ENCODE results near the gene CRP.

CRP gene

DNA sequence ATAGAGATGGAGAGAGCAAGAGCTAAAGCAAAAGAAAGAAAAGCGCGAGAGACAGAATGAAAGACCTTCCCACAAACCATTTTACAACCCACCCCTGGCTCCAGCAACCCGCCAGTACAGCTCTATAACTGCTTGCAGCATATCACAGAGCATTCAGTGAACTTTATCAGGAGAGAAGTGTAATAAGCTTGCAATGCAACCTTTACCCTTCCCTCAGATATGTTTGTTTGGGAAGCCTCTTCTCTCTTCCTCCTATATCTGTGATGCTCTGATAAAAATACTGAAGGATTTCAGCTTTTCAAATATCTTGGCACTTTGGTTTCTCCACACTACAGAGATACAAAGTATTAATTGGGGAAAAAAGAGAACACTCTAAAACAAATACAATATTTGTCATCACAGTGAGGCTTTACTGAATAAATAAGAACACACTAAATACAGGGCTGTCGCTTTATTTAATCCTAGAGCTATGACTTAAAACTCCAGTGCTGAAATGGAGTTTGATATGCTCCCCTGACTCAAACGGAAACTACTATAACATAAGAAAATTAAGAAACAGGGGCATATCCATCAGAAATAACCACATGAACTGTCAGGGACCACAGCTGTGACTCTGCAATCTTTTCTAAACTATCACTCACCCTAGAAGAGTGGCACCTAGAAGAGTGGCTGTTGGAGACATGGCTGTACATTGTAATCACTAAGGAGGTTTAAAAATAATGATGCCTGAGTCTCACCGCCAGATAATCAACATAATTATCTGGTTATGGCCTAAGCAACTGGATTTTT lies 6.7 kb downstream of the CRP start:
- H3K36me3 ChIP-seq (ENCODE audit: control insufficient read depth, insufficient read depth, low read length), result no peaks in the 10 kb centered on the region
- DNase-seq, result no peak
- H3K4ac ChIP-seq (ENCODE audit: low read depth, low read length), result no peak overlapping the region
- no peak overlapping the region for H3K4me2 ChIP-seq (ENCODE audit: low read length)
- H3K9ac ChIP-seq (ENCODE audit: low read length), result no peak overlapping the region
- H3K27ac ChIP-seq (ENCODE audit: low read depth, low read length), result no peak overlapping the region
- no peak overlapping the region for H2BK120ac ChIP-seq (ENCODE audit: low read depth, low read length)
- H4K8ac ChIP-seq (ENCODE audit: low read depth, low read length), result no peak overlapping the region
- H2BK15ac ChIP-seq (replicated peaks; ENCODE audit: low read depth), result no peak overlapping the region
- no peak overlapping the region for H3K23ac ChIP-seq (ENCODE audit: low read length)
- H3K4me3 ChIP-seq (ENCODE audit: low read length), result no peak overlapping the region
- H2BK5ac ChIP-seq (ENCODE audit: low read length), result no peak overlapping the region
- H4K5ac ChIP-seq (ENCODE audit: low read length), result no peak overlapping the region
- no peaks in the 10 kb centered on the region for H3K27me3 ChIP-seq (ENCODE audit: insufficient read depth, low read length, poor library complexity)
- no CpG with 5 or more reads among the region's 6 CpGs for WGBS (ENCODE audit: extremely low coverage, insufficient coverage, low lambda C conversion rate)
- no peak overlapping the region for H3K56ac ChIP-seq (ENCODE audit: low read length)
- no peaks in the 10 kb centered on the region for H3K4me1 ChIP-seq (ENCODE audit: control insufficient read depth, low read depth, low read length)
- H3K79me1 ChIP-seq (ENCODE audit: low read length), result no peaks in the 10 kb centered on the region
- no peaks in the 10 kb centered on the region for H3K79me2 ChIP-seq (ENCODE audit: control insufficient read depth, insufficient read depth, low read length)
- no peak overlapping the region for H2AK5ac ChIP-seq (ENCODE audit: low read length)
- H3K18ac ChIP-seq (ENCODE audit: low read length), result no peak overlapping the region

DNA sequence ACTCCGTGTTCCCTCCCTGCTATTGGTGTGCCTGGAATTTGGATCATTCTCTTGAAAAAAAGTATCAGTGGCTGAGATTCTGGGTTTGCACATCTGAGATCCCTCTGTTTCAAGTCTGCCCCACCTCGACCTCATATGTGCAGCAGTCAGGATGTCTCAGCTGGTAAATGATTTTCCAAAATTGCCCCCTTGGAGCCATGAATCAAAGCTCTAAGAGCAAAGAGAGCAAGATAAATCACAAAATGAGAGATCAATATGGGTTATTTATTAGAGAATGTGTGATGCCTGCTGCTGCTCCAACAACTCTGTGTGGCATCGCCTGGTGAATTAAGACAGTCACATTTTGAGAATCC lies 8.5 kb downstream of the CRP start:
- DNase-seq, result no peak
- H4K5ac ChIP-seq (ENCODE audit: low read length), result no peak overlapping the region
- H3K18ac ChIP-seq (ENCODE audit: low read length), result no peak overlapping the region
- no peak overlapping the region for H3K56ac ChIP-seq (ENCODE audit: low read length)
- no peaks in the 10 kb centered on the region for H3K4me1 ChIP-seq (ENCODE audit: control insufficient read depth, low read depth, low read length)
- H3K4me2 ChIP-seq (ENCODE audit: low read length), result no peak overlapping the region
- H3K79me2 ChIP-seq (ENCODE audit: control insufficient read depth, insufficient read depth, low read length), result no peaks in the 10 kb centered on the region
- no peak overlapping the region for H4K8ac ChIP-seq (ENCODE audit: low read depth, low read length)
- no peak overlapping the region for H2BK120ac ChIP-seq (ENCODE audit: low read depth, low read length)
- no peak overlapping the region for H2AK5ac ChIP-seq (ENCODE audit: low read length)
- H3K9ac ChIP-seq (ENCODE audit: low read length), result no peak overlapping the region
- no peak overlapping the region for H3K4me3 ChIP-seq (ENCODE audit: low read length)
- H3K79me1 ChIP-seq (ENCODE audit: low read length), result no peaks in the 10 kb centered on the region
- no peak overlapping the region for H2BK15ac ChIP-seq (replicated peaks; ENCODE audit: low read depth)
- H2BK5ac ChIP-seq (ENCODE audit: low read length), result no peak overlapping the region
- no CpG with 5 or more reads among the region's 3 CpGs for WGBS (ENCODE audit: extremely low coverage, insufficient coverage, low lambda C conversion rate)
- H3K23ac ChIP-seq (ENCODE audit: low read length), result no peak overlapping the region
- H3K36me3 ChIP-seq (ENCODE audit: control insufficient read depth, insufficient read depth, low read length), result no peaks in the 10 kb centered on the region
- no peak overlapping the region for H3K4ac ChIP-seq (ENCODE audit: low read depth, low read length)
- no peak overlapping the region for H3K27ac ChIP-seq (ENCODE audit: low read depth, low read length)
- H3K27me3 ChIP-seq (ENCODE audit: insufficient read depth, low read length, poor library complexity), result no peaks in the 10 kb centered on the region

DNA sequence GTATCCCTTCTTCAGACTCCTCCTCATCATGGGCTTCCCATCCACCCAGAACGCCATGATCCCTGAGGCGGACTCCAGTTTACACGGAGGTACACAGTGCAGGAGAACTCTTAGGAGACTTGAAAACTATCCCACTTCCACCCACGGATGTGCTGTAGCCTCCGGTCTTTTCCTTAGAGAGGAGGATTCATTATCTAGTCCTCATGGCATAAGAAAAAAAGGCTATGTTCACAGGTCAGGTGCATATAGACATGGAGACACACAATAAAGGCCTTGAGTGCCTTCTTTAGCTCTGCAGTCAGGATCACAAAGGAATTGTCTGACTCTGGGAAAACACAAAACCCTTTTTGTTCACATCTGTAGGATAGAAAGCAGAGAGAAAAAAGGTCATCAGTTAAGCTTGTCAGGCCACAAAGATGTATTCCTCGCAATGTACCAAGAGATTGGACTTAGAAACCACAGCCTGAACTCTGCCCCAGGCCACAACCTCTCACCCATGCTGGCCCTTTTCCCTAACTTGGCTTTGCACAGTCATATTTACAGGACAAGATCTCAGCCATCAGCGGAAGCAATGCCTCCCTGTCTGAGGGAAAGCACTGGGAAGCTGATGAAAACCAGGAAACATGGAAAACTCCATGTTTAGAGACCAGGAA lies 9.0 kb downstream of the CRP start:
- no peaks in the 10 kb centered on the region for H3K79me1 ChIP-seq (ENCODE audit: low read length)
- no peak overlapping the region for H3K18ac ChIP-seq (ENCODE audit: low read length)
- no peaks in the 10 kb centered on the region for H3K4me1 ChIP-seq (ENCODE audit: control insufficient read depth, low read depth, low read length)
- H2BK120ac ChIP-seq (ENCODE audit: low read depth, low read length), result no peak overlapping the region
- no peak for DNase-seq
- H4K8ac ChIP-seq (ENCODE audit: low read depth, low read length), result no peak overlapping the region
- WGBS (ENCODE audit: extremely low coverage, insufficient coverage, low lambda C conversion rate), result no CpG with 5 or more reads among the region's 7 CpGs
- H3K27ac ChIP-seq (ENCODE audit: low read depth, low read length), result no peak overlapping the region
- no peaks in the 10 kb centered on the region for H3K36me3 ChIP-seq (ENCODE audit: control insufficient read depth, insufficient read depth, low read length)
- H3K9ac ChIP-seq (ENCODE audit: low read length), result no peak overlapping the region
- no peak overlapping the region for H2AK5ac ChIP-seq (ENCODE audit: low read length)
- H3K4me3 ChIP-seq (ENCODE audit: low read length), result no peak overlapping the region
- H3K27me3 ChIP-seq (ENCODE audit: insufficient read depth, low read length, poor library complexity), result no peaks in the 10 kb centered on the region
- H3K4ac ChIP-seq (ENCODE audit: low read depth, low read length), result no peak overlapping the region
- no peak overlapping the region for H3K56ac ChIP-seq (ENCODE audit: low read length)
- no peak overlapping the region for H4K5ac ChIP-seq (ENCODE audit: low read length)
- H3K23ac ChIP-seq (ENCODE audit: low read length), result no peak overlapping the region
- H2BK15ac ChIP-seq (replicated peaks; ENCODE audit: low read depth), result no peak overlapping the region
- no peak overlapping the region for H2BK5ac ChIP-seq (ENCODE audit: low read length)
- H3K4me2 ChIP-seq (ENCODE audit: low read length), result no peak overlapping the region
- no peaks in the 10 kb centered on the region for H3K79me2 ChIP-seq (ENCODE audit: control insufficient read depth, insufficient read depth, low read length)

DNA sequence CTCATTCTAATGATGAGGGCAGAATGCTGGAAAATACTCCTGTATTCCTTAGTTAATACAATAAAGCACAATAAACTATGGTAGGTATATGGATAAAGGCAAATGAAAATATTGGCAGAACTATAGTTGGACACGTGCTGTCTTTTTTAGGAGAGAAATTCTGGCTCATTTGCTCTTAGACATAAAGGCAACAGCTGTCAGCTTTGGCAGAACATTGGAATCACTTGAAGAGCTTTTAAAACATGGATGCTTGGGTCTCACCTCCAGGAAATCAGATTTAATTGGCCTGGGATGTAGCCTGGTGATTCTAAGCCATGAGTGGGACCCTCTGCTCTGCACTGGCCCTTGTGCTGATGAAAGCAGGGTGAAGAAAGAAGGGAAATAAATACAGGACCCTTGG lies 9.9 kb downstream of the CRP start:
- H2AK5ac ChIP-seq (ENCODE audit: low read length), result no peak overlapping the region
- H3K27me3 ChIP-seq (ENCODE audit: insufficient read depth, low read length, poor library complexity), result no peaks in the 10 kb centered on the region
- no peaks in the 10 kb centered on the region for H3K36me3 ChIP-seq (ENCODE audit: control insufficient read depth, insufficient read depth, low read length)
- H3K23ac ChIP-seq (ENCODE audit: low read length), result no peak overlapping the region
- DNase-seq, result no peak
- H3K4ac ChIP-seq (ENCODE audit: low read depth, low read length), result no peak overlapping the region
- no peak overlapping the region for H3K56ac ChIP-seq (ENCODE audit: low read length)
- no peaks in the 10 kb centered on the region for H3K79me1 ChIP-seq (ENCODE audit: low read length)
- no peak overlapping the region for H2BK15ac ChIP-seq (replicated peaks; ENCODE audit: low read depth)
- H3K18ac ChIP-seq (ENCODE audit: low read length), result no peak overlapping the region
- H3K4me2 ChIP-seq (ENCODE audit: low read length), result no peak overlapping the region
- H4K8ac ChIP-seq (ENCODE audit: low read depth, low read length), result no peak overlapping the region
- H4K5ac ChIP-seq (ENCODE audit: low read length), result no peak overlapping the region
- no peak overlapping the region for H2BK5ac ChIP-seq (ENCODE audit: low read length)
- no peaks in the 10 kb centered on the region for H3K4me1 ChIP-seq (ENCODE audit: control insufficient read depth, low read depth, low read length)
- H3K4me3 ChIP-seq (ENCODE audit: low read length), result no peak overlapping the region
- no peak overlapping the region for H3K9ac ChIP-seq (ENCODE audit: low read length)
- no peak overlapping the region for H3K27ac ChIP-seq (ENCODE audit: low read depth, low read length)
- no CpG with 5 or more reads among the region's 1 CpG for WGBS (ENCODE audit: extremely low coverage, insufficient coverage, low lambda C conversion rate)
- no peaks in the 10 kb centered on the region for H3K79me2 ChIP-seq (ENCODE audit: control insufficient read depth, insufficient read depth, low read length)
- no peak overlapping the region for H2BK120ac ChIP-seq (ENCODE audit: low read depth, low read length)

DNA sequence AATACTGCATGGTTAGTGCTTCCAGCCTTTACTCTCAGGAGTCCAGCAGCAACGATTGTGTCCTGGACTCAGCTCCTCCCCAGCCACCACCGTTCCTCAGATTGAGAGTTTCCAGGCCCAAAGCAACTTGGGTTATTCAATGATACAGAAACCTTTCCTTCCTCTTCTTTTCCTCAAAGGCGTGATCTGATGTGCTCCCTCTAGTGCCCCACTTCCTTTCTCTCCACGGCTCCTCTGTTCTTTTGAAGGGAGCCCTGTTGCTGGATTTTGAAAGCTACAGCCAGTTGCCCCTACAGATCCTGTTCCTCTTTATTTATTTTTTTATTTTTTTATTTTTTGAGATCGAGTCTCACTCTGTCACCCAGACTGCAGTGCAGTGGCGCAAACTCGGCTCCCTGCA lies 14.1 kb downstream of the CRP start:
- no peaks in the 10 kb centered on the region for H3K79me1 ChIP-seq (ENCODE audit: low read length)
- no peak overlapping the region for H3K18ac ChIP-seq (ENCODE audit: low read length)
- no peaks in the 10 kb centered on the region for H3K27me3 ChIP-seq (ENCODE audit: insufficient read depth, low read length, poor library complexity)
- DNase-seq, result peak; percentile 28
- no peak overlapping the region for H4K5ac ChIP-seq (ENCODE audit: low read length)
- no peak overlapping the region for H3K56ac ChIP-seq (ENCODE audit: low read length)
- no peak overlapping the region for H3K23ac ChIP-seq (ENCODE audit: low read length)
- H3K4me1 ChIP-seq (ENCODE audit: control insufficient read depth, low read depth, low read length), result no peaks in the 10 kb centered on the region
- no peak overlapping the region for H3K9ac ChIP-seq (ENCODE audit: low read length)
- H3K4ac ChIP-seq (ENCODE audit: low read depth, low read length), result no peak overlapping the region
- no peak overlapping the region for H2BK15ac ChIP-seq (replicated peaks; ENCODE audit: low read depth)
- H3K4me2 ChIP-seq (ENCODE audit: low read length), result no peak overlapping the region
- WGBS (ENCODE audit: extremely low coverage, insufficient coverage, low lambda C conversion rate), result no CpG with 5 or more reads among the region's 7 CpGs
- H2BK5ac ChIP-seq (ENCODE audit: low read length), result no peak overlapping the region
- H4K8ac ChIP-seq (ENCODE audit: low read depth, low read length), result no peak overlapping the region
- no peak overlapping the region for H3K27ac ChIP-seq (ENCODE audit: low read depth, low read length)
- H3K79me2 ChIP-seq (ENCODE audit: control insufficient read depth, insufficient read depth, low read length), result no peaks in the 10 kb centered on the region
- no peak overlapping the region for H2AK5ac ChIP-seq (ENCODE audit: low read length)
- no peaks in the 10 kb centered on the region for H3K36me3 ChIP-seq (ENCODE audit: control insufficient read depth, insufficient read depth, low read length)
- H3K4me3 ChIP-seq (ENCODE audit: low read length), result no peak overlapping the region
- H2BK120ac ChIP-seq (ENCODE audit: low read depth, low read length), result no peak overlapping the region

DNA sequence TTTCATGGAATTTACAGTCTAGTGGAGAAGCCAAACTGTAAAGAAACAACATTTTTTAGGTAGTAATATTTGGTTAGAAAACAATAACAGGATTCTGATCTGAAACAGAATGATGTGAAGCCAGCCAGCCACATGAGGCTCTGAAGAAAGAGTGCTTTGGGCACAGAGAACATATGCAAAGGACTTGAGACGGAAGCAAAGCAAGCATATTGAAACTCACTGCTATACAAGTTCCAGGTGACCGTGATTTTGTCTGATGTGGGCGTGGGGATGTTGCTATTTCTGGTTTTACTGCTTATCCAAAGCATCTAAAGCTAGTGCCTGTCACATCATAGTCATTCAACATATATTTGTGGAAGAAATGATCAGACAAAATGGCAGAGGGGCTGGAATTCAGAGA lies 14.7 kb downstream of the CRP start:
- H3K27me3 ChIP-seq (ENCODE audit: insufficient read depth, low read length, poor library complexity), result no peaks in the 10 kb centered on the region
- no peak overlapping the region for H3K23ac ChIP-seq (ENCODE audit: low read length)
- no peak overlapping the region for H2BK5ac ChIP-seq (ENCODE audit: low read length)
- H3K56ac ChIP-seq (ENCODE audit: low read length), result no peak overlapping the region
- H3K4ac ChIP-seq (ENCODE audit: low read depth, low read length), result no peak overlapping the region
- no peak overlapping the region for H2AK5ac ChIP-seq (ENCODE audit: low read length)
- H3K27ac ChIP-seq (ENCODE audit: low read depth, low read length), result no peak overlapping the region
- no peak overlapping the region for H3K18ac ChIP-seq (ENCODE audit: low read length)
- no peaks in the 10 kb centered on the region for H3K79me2 ChIP-seq (ENCODE audit: control insufficient read depth, insufficient read depth, low read length)
- H3K79me1 ChIP-seq (ENCODE audit: low read length), result no peaks in the 10 kb centered on the region
- no peak overlapping the region for H4K5ac ChIP-seq (ENCODE audit: low read length)
- H3K9ac ChIP-seq (ENCODE audit: low read length), result no peak overlapping the region
- no peaks in the 10 kb centered on the region for H3K36me3 ChIP-seq (ENCODE audit: control insufficient read depth, insufficient read depth, low read length)
- no peak overlapping the region for H2BK120ac ChIP-seq (ENCODE audit: low read depth, low read length)
- H3K4me3 ChIP-seq (ENCODE audit: low read length), result no peak overlapping the region
- H3K4me1 ChIP-seq (ENCODE audit: control insufficient read depth, low read depth, low read length), result no peaks in the 10 kb centered on the region
- no peak overlapping the region for H2BK15ac ChIP-seq (replicated peaks; ENCODE audit: low read depth)
- no peak overlapping the region for H4K8ac ChIP-seq (ENCODE audit: low read depth, low read length)
- H3K4me2 ChIP-seq (ENCODE audit: low read length), result no peak overlapping the region
- WGBS (ENCODE audit: extremely low coverage, insufficient coverage, low lambda C conversion rate), result no CpG with 5 or more reads among the region's 3 CpGs
- no peak for DNase-seq
